HG02798 (cell line): ENCODE measurements around the gene PANK1.
"Not testable (repeated sequence)": the region's sequence is repeated elsewhere in the genome, so short reads cannot be mapped to it uniquely, and the experiment has no call there.

Experiments used
- ATAC-seq: cut with Tn5 transposase; IDR thresholded peaks from one replicate; pipeline ENCODE4 v1.9.1; 2021; ENCODE audit warnings: mild to moderate bottlenecking; ENCODE audit not compliant: unreplicated experiment, poor library complexity

PANK1 gene

GRCh38 chr10:89624020-89624419 is 21.0 kb downstream of the PANK1 start:
- no peak for ATAC-seq

DNA sequence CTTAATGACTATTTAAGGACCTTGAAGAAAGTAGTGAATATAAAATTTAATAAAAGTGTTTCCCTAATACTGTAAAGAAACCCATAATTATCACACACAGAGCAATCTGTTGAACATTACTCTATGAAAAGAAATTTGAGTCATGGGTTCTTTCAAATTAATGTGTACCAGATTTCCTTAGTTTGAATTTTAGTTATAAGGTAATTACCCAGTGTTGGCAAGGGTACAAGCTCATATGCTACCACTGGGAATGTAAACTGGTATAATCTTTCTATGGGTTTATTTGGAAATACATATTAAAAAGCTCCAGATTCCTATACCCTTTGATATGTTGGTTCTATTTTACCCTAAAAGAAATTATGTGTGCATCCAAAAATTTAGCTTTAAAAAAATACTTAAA is 22.9 kb downstream of the PANK1 start:
- no peak for ATAC-seq

DNA sequence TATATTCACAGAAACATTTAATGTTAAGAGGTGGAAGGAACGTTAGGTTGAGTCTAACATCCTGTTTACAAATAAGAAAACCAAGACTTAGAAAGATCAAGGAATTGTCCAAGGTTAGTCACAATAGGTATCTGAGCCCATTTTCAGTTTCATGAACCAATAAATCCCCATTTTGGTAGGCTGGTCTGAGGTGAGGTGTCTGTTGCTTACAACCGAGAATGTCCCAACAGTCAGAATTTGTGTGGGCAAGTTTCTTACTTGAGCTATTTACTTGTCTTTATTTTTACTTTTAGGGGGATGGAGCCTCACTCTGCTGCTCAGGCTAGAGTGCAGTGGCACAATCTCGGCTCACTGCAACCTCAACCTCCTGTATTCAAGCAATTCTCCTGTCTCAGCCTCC is 23.6 kb downstream of the PANK1 start:
- no peak for ATAC-seq

GRCh38 chr10:89620296-89620695 is 24.7 kb downstream of the PANK1 start:
- not testable (repeated sequence) for ATAC-seq

DNA sequence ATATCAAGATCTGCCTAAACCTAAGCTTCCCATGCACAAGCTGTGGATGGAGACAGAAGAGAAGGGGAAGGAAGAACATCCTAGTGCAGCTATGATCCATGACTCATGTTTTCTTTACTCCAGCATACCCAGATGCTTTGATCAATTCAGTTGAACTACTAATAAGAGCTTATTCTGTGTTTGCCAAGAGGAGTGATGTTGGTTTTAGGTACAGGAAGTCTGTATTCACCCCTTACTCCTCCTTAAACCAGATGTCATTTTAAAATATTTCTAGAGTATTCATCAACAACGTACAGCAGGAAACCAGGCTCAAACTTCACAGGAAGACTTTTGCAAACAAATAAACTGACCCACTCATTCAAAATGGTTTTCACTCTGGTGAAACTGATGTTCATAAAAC is 29.2 kb downstream of the PANK1 start:
- ATAC-seq = no peak

GRCh38 chr10:89615112-89615511 is 29.9 kb downstream of the PANK1 start:
- ATAC-seq = no peak

- no peak for ATAC-seq
Observed at GRCh38 chr10:89613582-89613981, 31.5 kb downstream of the PANK1 start.

DNA sequence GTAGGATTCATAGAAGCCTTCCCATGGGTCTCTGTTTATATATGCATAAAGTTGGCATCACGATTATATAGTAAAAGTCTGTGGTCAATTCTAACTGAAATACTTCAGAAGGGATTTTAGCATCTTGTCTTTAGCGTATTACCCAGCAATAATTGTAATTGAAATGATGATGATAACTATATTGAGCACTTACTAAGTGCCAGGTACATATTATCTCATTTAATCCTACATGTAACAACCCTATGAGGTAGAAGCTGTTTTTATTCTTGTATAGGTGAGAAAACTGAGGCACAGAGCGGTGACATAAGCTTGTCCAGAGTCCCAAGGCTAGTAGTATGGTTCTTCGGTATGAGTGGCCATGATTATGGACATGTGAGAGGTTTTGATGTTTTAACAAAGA is 33.8 kb downstream of the PANK1 start:
- no peak for ATAC-seq

DNA sequence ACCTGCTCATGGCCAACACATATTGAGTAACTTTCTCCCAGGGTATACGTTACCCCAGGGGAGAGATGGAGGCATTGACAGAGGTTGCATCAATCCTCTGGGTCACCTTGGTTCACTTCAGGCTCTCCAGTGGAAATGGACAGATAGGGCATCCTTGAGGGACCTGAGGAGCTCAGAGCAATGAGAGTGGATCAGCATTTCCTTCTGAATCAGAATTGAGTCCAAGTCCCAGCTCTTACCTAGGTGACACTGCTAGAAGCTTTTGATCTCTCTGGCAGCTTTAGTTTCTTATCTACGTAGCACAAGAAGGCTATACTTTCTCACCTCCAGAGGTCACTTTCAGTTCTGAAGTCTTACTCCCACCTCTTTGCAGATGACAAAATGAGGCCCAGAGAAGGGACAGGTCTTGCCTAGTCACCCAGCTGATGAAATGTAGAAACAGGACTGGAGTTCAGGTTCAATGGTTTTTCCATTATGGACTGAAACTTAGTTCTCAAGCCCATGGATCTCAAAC is 35.2 kb downstream of the PANK1 start:
- peak; percentile 97 for ATAC-seq

- ATAC-seq = no peak
Observed at GRCh38 chr10:89604200-89604599, 40.8 kb downstream of the PANK1 start.

- ATAC-seq = no peak
Observed at GRCh38 chr10:89602919-89603318, 42.1 kb downstream of the PANK1 start.

DNA sequence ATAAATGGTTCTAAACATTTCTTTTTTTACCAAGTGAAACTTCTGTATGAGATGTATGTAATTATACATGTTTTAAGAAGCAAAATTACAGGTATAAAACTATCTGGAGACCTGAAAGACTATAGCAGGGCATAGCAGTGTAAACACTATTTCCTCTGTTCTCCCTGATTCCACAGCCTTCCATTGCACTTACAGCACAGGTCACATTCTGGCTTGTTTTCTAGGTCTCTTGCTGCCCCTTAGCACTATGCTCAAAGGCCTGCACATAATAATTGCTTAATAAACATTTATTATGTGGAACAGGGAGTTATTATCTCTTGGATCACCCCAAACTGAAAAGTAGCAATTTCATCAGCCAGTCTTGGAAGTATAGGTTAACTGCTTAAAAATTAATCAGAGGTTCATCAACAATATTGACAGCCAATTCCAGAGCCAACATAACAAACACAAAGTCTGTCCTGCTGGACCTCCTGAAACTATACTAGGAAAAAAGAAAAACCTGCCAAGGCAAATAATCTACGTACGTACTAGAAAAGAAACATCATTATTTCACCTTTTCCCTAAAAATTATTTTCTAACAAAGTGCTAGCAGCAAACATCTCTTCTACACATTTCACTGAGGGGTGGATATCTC is 43.2 kb downstream of the PANK1 start:
- ATAC-seq = no peak

DNA sequence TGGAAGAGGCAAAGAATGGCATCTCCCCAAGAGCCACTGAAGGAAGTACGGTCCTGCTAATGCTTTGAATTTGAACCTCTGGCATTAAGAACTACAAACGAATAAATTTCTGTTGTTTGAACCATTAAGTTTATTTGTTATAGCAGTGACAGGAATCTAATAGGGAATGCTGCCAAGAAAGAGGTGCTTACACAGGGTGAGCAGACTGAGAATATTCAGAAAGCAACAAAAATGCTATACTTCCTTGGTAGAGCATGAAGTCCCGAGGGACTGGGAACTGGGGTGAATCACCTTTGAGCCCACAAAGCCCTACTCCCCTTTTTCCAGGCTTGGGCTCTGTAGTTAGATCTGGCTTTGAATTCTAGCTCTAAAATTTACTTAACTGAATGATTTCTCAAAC is 45.0 kb downstream of the PANK1 start:
- ATAC-seq = no peak

DNA sequence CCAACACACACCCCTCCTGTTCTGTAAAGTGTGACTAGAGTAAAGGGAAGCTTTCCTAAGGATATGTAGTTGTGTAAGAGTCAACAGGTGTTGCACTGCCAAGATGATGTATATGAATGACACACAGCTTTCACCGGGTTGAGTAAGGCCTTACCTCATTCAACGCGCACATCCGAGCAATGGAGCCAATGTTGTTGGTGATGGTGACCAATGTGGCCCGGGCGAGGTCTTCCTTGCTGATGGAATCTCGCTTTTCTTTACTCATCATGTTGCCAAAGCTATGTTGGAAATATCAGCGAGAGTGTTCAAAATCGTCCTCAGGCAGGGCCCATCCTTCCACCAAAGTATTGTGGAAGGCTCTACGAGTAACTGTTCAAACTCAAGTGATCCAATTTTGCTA is 52.0 kb downstream of the PANK1 start:
- ATAC-seq = no peak

DNA sequence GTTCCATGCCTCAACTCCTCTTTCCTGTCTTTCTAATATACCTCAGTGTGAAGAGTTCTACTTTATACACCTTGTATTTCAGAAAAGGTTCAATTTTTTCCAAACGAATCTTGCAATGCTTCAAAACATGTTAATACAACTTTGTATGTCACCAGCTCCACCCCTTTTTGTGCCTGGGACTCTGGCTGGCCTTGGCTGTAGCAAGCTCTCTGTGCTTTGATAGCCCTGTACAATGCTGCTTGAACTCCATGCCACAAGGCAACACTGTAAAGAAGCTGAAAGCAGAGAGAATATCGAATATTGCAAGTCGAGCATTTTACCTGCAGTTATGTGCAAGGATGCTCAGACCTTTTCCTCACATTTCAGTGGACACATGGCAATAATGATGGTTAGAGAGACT is 52.5 kb downstream of the PANK1 start:
- no peak for ATAC-seq

DNA sequence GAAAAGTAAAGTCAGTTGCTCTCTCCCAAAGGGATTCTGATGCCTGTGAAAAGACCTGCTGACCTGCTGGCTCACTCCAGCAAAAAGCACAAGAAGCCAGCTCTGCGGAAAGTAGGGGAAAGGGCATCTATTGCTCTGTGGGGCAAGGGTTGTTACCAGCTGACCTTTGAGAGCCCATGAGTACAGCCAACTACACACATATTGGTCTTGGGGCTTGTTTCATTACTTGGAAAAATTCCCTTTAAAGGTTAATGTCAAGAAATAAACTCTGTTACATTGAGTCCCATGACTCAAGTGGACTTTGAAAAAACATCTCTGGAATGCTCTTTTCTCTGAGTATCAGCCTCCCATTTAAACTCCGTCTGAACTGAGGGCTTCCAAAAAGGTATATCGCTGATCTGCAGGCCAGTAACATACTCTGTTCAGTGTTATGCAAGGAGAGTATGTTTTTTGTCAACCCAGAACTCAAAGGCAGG is 53.2 kb downstream of the PANK1 start:
- ATAC-seq = no peak

DNA sequence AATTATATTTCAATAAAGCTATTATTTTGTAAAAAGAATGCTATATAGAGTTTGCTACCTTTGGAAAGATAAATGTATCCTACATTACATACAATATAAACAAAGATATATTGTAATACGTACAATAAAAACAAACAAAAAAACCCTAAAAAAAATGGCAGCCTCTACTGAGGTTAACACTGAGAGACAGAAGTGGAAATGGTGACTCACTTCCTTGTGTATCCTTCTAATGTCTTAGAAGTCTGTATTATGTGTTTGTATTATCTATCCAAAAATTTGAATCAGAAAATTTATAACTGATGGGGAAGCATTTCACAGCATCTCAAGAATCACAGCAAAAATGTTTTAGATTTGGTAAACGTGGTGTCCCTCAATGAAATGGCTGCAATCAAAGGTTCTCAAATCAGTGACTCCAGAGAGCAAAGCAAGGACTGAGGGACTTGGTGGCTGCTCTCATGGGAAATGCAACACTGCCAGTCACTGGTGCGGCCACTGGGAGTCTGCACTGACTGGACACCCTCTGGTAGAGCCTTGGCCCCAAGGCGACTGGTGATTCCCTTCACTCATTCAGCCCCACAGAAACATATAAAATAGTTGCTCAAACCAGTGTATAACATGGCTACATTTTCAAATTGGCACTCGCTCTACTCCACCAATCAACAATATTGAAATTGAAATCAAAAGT is 53.8 kb downstream of the PANK1 start:
- ATAC-seq = no peak

DNA sequence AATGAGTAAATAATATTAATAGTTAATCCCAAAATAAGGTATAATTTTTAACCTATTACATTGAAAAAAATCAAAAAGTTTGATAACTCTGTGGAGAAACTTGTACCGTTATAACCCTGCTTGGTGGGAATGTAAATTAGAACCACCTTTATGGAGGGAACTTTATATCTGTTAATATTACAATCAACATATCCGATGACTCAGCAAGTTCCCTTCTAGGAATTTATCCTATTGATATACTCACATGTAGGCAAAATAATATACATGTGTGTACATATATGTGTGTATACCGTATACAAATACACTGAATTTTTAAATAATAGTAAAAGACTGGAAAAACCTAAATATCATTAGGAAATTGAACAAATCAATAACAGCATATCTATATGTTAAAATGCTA is 54.7 kb downstream of the PANK1 start:
- no peak for ATAC-seq

DNA sequence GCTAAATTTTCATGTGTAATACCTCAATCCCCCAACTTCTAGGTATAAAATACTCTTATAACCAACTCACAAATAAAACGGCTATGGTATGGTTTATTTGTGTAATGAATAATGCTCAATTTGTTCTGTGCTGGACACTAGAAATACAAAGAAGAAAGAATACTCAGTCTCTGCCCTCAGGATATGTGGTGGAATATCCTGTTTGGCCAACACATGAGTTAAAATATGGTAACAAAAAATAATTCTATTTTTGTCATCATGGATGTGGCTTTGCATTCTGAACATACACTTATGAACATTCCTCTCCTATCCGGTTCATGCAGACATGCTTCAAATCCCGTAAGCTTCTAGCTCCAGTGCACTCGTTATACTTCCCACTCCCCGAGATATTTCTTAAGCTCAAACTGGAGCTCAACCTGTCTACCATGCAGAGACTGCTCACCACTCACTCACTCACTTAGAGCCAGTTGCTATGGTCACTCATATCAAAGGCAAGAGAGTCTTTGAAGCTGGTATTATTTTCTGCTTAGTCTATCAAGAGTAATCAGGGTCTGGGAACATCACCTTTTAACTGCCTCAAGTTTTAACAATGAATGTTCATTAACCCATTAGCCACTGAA is 55.8 kb downstream of the PANK1 start:
- ATAC-seq = no peak

GRCh38 chr10:89588671-89589070 is 56.4 kb downstream of the PANK1 start:
- no peak for ATAC-seq

GRCh38 chr10:89582022-89582421 is 63.0 kb downstream of the PANK1 start:
- ATAC-seq = no peak

GRCh38 chr10:89580243-89580642 is 64.8 kb downstream of the PANK1 start:
- ATAC-seq = no peak
